Limb (tissue), 2 donors: ENCODE results near the gene SCAF8.
A peak's percentile ranks its signal among the peaks of the same experiment; 100 is the strongest.
"Not testable (repeated sequence)": the region's sequence is repeated elsewhere in the genome, so short reads cannot be mapped to it uniquely, and the experiment has no call there.

Experiments
- DNase-seq, 2 donors: peaks; one replicate each; pipeline ENCODE4 v3.0.0-alpha.2; 2016; ENCODE audit errors: extremely low spot score in 2 of 2

Gene SCAF8, protein sequence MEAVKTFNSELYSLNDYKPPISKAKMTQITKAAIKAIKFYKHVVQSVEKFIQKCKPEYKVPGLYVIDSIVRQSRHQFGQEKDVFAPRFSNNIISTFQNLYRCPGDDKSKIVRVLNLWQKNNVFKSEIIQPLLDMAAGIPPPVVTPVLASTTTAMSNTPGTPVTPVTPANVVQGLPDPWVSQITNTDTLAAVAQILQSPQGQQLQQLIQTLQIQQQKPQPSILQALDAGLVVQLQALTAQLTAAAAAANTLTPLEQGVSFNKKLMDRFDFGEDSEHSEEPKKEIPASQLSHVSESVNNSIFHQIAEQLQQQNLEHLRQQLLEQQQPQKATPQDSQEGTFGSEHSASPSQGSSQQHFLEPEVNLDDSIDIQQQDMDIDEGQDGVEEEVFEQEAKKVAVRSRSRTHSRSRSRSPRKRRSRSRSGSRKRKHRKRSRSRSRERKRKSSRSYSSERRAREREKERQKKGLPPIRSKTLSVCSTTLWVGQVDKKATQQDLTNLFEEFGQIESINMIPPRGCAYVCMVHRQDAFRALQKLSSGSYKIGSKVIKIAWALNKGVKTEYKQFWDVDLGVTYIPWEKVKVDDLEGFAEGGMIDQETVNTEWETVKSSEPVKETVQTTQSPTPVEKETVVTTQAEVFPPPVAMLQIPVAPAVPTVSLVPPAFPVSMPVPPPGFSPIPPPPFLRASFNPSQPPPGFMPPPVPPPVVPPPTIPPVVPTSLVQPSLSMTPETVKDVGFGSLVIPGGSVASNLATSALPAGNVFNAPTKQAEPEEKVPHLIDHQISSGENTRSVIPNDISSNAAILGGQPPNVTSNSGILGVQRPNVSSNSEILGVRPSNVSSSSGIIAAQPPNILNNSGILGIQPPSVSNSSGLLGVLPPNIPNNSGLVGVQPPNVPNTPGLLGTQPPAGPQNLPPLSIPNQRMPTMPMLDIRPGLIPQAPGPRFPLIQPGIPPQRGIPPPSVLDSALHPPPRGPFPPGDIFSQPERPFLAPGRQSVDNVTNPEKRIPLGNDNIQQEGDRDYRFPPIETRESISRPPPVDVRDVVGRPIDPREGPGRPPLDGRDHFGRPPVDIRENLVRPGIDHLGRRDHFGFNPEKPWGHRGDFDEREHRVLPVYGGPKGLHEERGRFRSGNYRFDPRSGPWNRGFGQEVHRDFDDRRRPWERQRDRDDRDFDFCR (N-terminal part only)

DNA sequence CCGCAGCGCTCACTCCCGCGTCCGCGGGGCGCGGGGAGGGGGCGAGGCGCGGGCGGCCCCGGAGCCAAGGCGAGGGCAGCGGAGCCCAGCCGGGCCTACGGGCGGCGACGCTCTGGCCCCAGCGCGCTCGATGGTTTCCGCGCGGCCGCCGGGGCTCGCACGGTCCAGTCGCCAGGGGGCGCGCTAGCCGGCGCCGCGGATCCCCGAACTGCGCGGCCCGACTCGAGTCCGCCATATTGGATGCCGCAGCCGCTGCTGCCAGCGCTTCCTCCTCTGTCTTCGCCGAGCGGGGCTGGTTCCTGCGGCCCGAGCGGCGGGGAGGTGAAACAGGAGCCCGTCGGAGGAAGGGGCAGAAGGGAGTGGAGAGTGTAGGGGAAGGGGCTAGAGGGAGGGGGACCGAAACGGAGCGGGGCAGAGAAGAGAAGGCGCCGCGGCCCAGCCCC lies at the start of gene SCAF8:
TSS of gene SCAF8 (plus strand) at position 234 of the 443 bp plus-strand sequence. CDS start 485 bp downstream, outside the sequence.
- DNase-seq: peak; percentile 90 to 94

DNA sequence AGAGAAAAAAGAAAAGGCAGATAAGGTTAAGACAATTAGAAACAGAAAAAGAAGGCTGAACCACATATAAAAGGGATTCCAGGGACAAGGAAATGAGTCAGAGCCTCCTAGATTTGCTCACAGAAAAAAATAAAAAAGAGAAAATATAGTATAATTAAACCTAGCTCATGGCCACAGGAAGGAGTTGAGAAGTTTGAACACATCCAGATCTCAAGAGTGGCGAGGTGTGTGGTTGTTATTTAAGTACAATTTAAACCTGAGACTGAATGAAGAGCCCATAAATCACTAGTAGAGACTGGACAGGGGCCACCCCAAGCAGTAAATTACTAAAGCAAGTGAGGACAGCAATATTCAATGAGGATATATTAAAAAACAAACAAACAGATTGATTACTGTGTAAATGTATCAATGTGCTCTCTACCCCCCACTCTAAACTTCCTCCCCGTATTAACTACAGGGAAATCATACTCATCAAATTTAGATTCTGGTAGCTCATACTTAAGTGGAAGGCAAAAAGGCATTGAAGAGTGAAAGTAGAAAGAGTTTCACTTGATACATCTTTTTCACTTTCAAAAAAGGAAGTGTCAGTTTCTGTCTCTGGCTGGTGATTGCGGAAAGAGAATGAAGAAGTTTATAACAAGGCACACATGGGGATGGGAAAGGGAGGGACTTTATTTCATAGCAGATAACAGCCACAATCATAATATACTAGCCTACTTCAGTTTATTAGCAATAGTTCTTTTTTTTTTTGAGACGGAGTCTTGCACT lies 49.3 kb upstream of the SCAF8 start:
- DNase-seq: no peak

GRCh38 chr6:154686162-154686561 lies 47.1 kb upstream of the SCAF8 start:
- DNase-seq: no peak

DNA sequence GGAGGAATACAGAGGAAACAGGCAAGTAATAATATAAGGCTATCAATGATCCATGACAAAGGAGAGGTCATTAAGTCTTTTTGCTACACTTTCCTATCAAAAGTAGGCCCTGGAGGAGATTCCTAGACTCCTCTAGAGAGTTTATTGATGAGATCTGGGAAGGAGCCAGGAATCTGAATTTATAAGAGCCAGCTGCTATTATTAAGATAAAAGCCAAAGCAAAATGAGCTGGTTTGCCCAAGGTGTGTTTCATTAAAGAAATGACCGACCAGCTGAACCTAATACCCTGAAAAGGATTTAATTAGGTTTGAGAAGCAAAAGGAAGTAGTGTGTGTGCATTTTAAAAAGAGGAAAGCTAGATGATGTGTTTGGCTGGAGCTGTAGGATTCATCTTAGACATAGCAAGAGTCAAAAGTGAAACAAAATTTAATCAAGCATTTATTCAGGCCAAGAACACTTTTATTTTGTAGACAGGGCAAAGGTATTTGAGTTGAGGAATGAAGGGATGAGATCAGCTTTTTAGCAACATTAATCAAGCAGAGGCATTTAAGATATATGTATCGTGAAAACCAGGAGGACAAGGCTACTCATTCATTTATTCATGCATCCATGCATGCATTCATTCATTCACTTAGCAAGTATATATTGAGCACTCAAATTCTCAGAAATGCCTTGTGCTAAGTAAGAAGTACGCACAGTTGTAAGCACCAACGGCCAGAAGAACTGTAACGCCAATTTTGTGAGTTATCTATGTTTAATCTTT lies 43.5 kb upstream of the SCAF8 start:
- DNase-seq: no peak

- no peak for DNase-seq
Measured at GRCh38 chr6:154690857-154691256, 42.4 kb upstream of the SCAF8 start.

DNA sequence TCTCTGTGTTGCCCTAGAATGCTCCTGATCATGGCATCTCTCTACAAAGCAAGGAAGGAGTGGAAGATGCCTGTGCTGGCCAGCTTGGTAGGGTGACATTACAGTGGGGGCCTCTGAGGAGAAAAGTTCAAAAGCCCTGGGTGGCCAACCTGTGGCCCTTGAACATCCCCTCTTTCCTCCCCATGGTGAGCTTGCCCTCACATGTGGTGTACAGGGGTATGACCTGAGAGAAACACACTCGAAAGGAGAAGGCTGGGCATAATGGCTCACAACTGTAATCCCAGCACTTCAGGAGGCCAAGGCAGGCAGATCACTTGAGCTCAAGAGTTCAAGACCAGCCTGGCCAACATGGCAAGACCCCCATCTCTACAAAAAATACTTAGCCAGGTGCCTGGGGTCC lies 36.6 kb upstream of the SCAF8 start:
- no peak for DNase-seq

DNA sequence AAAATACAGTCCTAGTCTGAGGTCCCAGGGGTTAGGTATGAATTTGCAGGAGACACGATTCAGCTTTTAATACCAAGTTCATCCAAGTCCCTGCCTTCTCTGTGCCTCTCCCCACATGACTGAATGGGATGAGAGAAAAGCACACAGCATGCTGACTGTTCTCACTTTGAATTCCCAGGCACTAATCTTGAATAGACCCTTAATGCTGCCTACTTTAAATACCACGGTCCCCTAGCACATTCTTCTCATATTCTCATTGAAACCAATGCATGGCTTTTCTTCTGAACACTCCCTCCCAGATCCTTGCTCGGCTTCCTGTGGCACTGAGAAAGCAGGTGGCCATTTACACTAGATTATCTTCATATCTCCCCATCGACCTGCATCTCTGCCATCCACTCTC lies 30.1 kb upstream of the SCAF8 start:
- no peak for DNase-seq

GRCh38 chr6:154705471-154706113 lies 27.6 kb upstream of the SCAF8 start:
- DNase-seq: no peak

DNA sequence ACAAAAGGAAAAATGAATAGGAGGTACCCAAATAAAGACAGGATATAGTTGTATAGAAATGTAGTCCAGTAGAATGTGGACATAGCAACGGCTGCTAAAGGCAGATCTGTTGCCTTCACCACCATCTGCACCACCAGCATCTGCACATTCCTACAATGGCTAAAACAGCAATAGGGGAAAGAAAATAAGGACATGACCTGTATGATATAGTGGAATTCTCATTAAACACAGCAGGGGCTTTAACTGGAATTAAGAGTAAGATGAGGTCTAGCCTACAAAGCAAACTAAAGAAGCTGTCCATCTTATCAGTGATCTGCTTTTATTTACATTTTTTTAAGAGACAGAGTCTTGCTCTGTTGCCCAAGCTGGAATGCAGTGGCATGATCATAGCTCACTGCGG lies 26.8 kb upstream of the SCAF8 start:
- no peak for DNase-seq

- DNase-seq: no peak
Measured at GRCh38 chr6:154709621-154710020, 23.6 kb upstream of the SCAF8 start.

GRCh38 chr6:154710689-154711088 lies 22.5 kb upstream of the SCAF8 start:
- no peak for DNase-seq

- no peak for DNase-seq
Measured at GRCh38 chr6:154715446-154715845, 17.8 kb upstream of the SCAF8 start.

- not testable (repeated sequence) for DNase-seq
Measured at GRCh38 chr6:154716350-154716749, 16.9 kb upstream of the SCAF8 start.

GRCh38 chr6:154719433-154719832 lies 13.8 kb upstream of the SCAF8 start:
- no peak for DNase-seq

DNA sequence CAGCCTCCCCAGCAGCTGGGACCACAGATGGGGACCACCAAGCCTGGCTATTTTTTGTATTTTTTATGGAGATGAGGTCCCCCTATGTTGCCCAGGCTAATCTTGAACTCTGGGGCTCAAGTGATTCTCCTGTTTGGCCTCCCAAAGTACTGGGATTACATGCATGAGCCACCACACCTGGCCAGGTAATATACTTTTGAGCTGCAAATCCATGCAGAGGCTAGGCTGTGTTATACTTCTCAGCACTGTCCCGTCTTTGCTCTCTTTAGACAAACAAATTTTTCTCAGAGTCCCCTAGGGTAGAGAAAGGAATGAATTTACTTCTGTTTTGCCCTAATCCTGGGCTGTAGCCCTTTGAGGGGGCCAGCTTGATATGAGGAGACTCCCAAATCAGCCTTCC lies 13.4 kb upstream of the SCAF8 start:
- DNase-seq: no peak

GRCh38 chr6:154721460-154721859 lies 11.8 kb upstream of the SCAF8 start:
- DNase-seq: no peak

GRCh38 chr6:154726887-154727286 lies 6.3 kb upstream of the SCAF8 start:
- DNase-seq: no peak

DNA sequence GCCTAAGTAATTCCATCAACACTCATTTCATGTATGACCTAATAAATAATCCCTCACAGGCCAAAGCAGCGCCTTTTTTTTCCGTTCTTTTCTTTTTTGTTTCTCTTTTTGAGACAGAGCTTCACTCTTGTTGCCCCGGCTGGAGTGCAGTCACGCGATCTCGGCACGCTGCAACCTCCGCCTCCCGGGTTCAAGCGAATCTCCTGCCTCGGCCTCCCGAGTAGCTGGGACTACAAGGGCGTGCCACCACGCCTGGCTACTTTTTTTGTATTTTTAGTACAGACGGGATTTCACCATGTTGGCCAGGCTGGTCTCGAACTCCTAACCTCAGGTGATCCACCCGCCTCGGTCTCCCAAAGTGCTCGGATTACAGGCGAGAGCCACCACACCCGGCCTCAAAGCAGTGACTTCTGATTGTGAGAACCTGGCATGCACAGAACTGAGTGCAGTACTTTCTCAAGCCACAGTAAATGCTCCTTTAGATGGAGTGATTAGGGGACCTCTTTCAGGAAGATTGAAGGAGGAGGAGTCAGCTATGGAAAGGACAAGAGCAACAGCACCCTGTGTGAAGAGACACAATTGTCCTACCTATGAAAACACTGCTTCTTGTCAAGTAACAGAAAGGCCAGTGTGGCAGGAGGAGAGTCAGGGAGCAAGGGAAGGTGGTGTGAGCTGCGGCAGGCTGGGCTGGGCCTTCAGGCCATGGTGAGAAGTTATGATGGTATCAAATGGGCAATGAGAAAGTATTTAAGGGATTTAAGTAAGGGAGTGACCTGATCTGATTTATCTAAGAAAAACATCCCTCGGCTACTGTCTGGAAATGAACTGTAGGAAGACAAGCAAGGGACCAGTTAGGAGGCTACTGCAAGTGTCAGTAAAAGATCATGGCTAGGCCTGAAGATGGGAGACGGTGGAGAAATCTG lies 1.7 kb upstream of the SCAF8 start:
- no peak for DNase-seq
